Measurements from ENCODE around the gene APOE. TPM values are rescaled to one million over a fixed set of nuclear protein-coding genes. Genes with fewer than 3 reads are reported as not detected.
A peak's percentile ranks its signal among the peaks of the same experiment; 100 is the strongest.

The APOE gene
- total RNA-seq, 1 experiment from 2014 or later, result 1.2 TPM

GRCh38 chr19:44948763-44949374 lies 43.3 kb downstream of the APOE start:
- no peak for DNase-seq (ENCODE audit: extremely low read depth, low read depth)

GRCh38 chr19:44949550-44949949 lies 44.0 kb downstream of the APOE start:
- DNase-seq (ENCODE audit: extremely low read depth, low read depth), result no peak

- peak; percentile 70 for DNase-seq (ENCODE audit: extremely low read depth, low read depth)
Observed at GRCh38 chr19:44951179-44952159, 45.9 kb downstream of the APOE start.

- no peak for DNase-seq (ENCODE audit: extremely low read depth, low read depth)
Observed at GRCh38 chr19:44954278-44954648, 48.7 kb downstream of the APOE start.

- peak; percentile 92 for DNase-seq (ENCODE audit: extremely low read depth, low read depth)
Observed at GRCh38 chr19:44954649-44955504, 49.3 kb downstream of the APOE start, which contains the start of gene CLPTM1. Gene CLPTM1 (plus strand): TSS chr19:44955380. CDS start chr19:44955396, 16 bp downstream.

GRCh38 chr19:44955505-44956439 lies 50.2 kb downstream of the APOE start:
- DNase-seq (ENCODE audit: extremely low read depth, low read depth), result no peak

GRCh38 chr19:44957526-44957925 lies 51.9 kb downstream of the APOE start:
- no peak for DNase-seq (ENCODE audit: extremely low read depth, low read depth)

GRCh38 chr19:44958090-44958489 lies 52.5 kb downstream of the APOE start:
- DNase-seq (ENCODE audit: extremely low read depth, low read depth), result no peak

Other genes starting within 250 kb of the APOE start
- gene CEACAM19, start 234.3 kb upstream of the APOE start, total RNA-seq (2014; rRNA removed; shearing (Covaris generic)), result 0.46 and 0.59 TPM in 2 replicates
- gene CEACAM16, start 206.6 kb upstream of the APOE start, total RNA-seq (2014; rRNA removed; shearing (Covaris generic)), result not detected in 2 replicates
- 12.6 and 16.5 TPM in 2 replicates for gene BCL3, start 157.1 kb upstream of the APOE start, total RNA-seq (2014; rRNA removed; shearing (Covaris generic))
- gene CBLC, start 127.9 kb upstream of the APOE start, total RNA-seq (2014; rRNA removed; shearing (Covaris generic)), result not detected in 2 replicates
- gene BCAM, start 96.7 kb upstream of the APOE start, total RNA-seq (2014; rRNA removed; shearing (Covaris generic)), result 2.3 and 3.1 TPM in 2 replicates
- 24.3 and 29.4 TPM in 2 replicates for gene NECTIN2, start 59.5 kb upstream of the APOE start, total RNA-seq (2014; rRNA removed; shearing (Covaris generic))
- gene TOMM40, start 14.5 kb upstream of the APOE start, total RNA-seq (2014; rRNA removed; shearing (Covaris generic)), result 43.7 and 60.7 TPM in 2 replicates
- 6.1 and 9.6 TPM in 2 replicates for gene APOC1, start 8.8 kb downstream of the APOE start, total RNA-seq (2014; rRNA removed; shearing (Covaris generic))
- gene APOC4, start 36.4 kb downstream of the APOE start, total RNA-seq (2014; rRNA removed; shearing (Covaris generic)), result not detected in 2 replicates
- gene APOC2, start 40.3 kb downstream of the APOE start, total RNA-seq (2014; rRNA removed; shearing (Covaris generic)), result not detected in 2 replicates
- 31.0 and 31.2 TPM in 2 replicates for gene CLPTM1, start 49.6 kb downstream of the APOE start, total RNA-seq (2014; rRNA removed; shearing (Covaris generic))
- gene RELB, start 95.7 kb downstream of the APOE start, total RNA-seq (2014; rRNA removed; shearing (Covaris generic)), result 10.1 and 12.5 TPM in 2 replicates
- 20.4 and 31.4 TPM in 2 replicates for gene CLASRP, start 133.2 kb downstream of the APOE start, total RNA-seq (2014; rRNA removed; shearing (Covaris generic))
- 0.27 and 1.4 TPM in 2 replicates for gene ZNF296, start 170.7 kb downstream of the APOE start, total RNA-seq (2014; rRNA removed; shearing (Covaris generic))
- gene GEMIN7, start 173.5 kb downstream of the APOE start, total RNA-seq (2014; rRNA removed; shearing (Covaris generic)), result 20.2 and 24.5 TPM in 2 replicates
- gene PPP1R37, start 187.4 kb downstream of the APOE start, total RNA-seq (2014; rRNA removed; shearing (Covaris generic)), result 10.8 and 11.8 TPM in 2 replicates